Liver (tissue), 3 donors: ENCODE measurements around the gene CACNA2D1.

Experiments used
- EGR1 ChIP-seq, 2 donors: IDR thresholded peaks; 2 replicates each; pipeline ENCODE4 v1.6.1; 2016 to 2018; ENCODE audit warnings: antibody characterized with exemption in 2 of 2, low read depth in 2 of 2
- GABPA ChIP-seq, 2 donors: IDR thresholded peaks in 1 of 2; conservative IDR thresholded peaks in 1 of 2; 2 replicates each; pipeline ENCODE4 v1.6.1; 2016; ENCODE audit warnings: antibody characterized with exemption in 2 of 2, mild to moderate bottlenecking in 1 of 2, moderate library complexity in 1 of 2
- HNF4A ChIP-seq, 2 donors: conservative IDR thresholded peaks; 2 replicates each; pipeline ENCODE4 v1.6.1; 2016; ENCODE audit warnings: antibody characterized with exemption in 2 of 2, mild to moderate bottlenecking in 2 of 2
- JUND ChIP-seq, 2 donors: IDR thresholded peaks; 2 replicates each; pipeline ENCODE4 v1.6.1; 2016; ENCODE audit warnings: antibody characterized with exemption in 2 of 2
- RXRA ChIP-seq, 2 donors: IDR thresholded peaks; 2 replicates each; pipeline ENCODE4 v1.6.1; 2017 to 2018; ENCODE audit warnings: antibody characterized with exemption in 2 of 2, mild to moderate bottlenecking in 1 of 2
- TAF1 ChIP-seq: conservative IDR thresholded peaks from 2 replicates; pipeline ENCODE4 v1.6.1; 2016; ENCODE audit warnings: antibody characterized with exemption, mild to moderate bottlenecking
- TF ChIP-seq, protein P1 (sequence below): IDR thresholded peaks from 2 replicates; pipeline ENCODE4 v1.6.1; 2016; ENCODE audit warnings: antibody characterized with exemption
- TF ChIP-seq, protein P2 (sequence below): fragments of 150-350 bp; IDR thresholded peaks from 2 replicates; pipeline ENCODE4 v1.5.1; 2017; ENCODE audit warnings: improper control_type of control experiment, low read depth, low read length; ENCODE audit not compliant: missing input control
- TF ChIP-seq, protein P3 (sequence below): IDR thresholded peaks from 2 replicates; pipeline ENCODE4 v1.6.1; 2016; ENCODE audit warnings: antibody characterized with exemption
- donor health status: healthy.
- donor health status: healthy.

DNA sequence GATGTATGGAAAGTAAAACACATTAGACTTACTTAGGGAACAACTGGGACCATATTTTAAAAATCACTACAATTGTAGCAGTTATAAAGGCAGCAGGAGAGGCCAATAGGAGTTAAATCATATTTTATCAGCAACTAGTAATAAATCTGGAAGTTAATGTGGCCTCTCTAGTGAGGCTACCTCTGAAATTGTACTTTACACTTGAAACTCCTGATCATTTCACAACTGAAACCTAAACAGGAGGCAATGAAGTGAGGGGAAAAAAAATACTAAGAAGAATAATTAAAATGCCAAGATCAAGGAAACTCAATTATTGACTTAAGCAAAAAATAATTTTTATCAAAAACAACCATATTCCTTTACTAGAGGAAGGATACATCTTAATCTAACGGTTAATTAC is 408.1 kb downstream of the CACNA2D1 start:
- TF ChIP-seq, protein P1, sequence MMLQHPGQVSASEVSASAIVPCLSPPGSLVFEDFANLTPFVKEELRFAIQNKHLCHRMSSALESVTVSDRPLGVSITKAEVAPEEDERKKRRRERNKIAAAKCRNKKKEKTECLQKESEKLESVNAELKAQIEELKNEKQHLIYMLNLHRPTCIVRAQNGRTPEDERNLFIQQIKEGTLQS: no peak
- TF ChIP-seq, protein P2, sequence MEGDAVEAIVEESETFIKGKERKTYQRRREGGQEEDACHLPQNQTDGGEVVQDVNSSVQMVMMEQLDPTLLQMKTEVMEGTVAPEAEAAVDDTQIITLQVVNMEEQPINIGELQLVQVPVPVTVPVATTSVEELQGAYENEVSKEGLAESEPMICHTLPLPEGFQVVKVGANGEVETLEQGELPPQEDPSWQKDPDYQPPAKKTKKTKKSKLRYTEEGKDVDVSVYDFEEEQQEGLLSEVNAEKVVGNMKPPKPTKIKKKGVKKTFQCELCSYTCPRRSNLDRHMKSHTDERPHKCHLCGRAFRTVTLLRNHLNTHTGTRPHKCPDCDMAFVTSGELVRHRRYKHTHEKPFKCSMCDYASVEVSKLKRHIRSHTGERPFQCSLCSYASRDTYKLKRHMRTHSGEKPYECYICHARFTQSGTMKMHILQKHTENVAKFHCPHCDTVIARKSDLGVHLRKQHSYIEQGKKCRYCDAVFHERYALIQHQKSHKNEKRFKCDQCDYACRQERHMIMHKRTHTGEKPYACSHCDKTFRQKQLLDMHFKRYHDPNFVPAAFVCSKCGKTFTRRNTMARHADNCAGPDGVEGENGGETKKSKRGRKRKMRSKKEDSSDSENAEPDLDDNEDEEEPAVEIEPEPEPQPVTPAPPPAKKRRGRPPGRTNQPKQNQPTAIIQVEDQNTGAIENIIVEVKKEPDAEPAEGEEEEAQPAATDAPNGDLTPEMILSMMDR: no peak
- TF ChIP-seq EGR1 (IDR thresholded peaks at IDR 0.05; ENCODE audit: low read depth in 2 of 2) (no peak), GABPA (IDR thresholded peaks at IDR 0.05 in 1 of 2, conservative IDR thresholded peaks at IDR 0.05 in 1 of 2) (no peak), TAF1 (no peak), RXRA (IDR thresholded peaks at IDR 0.05) (no peak), JUND (IDR thresholded peaks at IDR 0.05) (no peak), HNF4A (conservative IDR thresholded peaks at IDR 0.05) (no peak)
- TF ChIP-seq, protein P3, sequence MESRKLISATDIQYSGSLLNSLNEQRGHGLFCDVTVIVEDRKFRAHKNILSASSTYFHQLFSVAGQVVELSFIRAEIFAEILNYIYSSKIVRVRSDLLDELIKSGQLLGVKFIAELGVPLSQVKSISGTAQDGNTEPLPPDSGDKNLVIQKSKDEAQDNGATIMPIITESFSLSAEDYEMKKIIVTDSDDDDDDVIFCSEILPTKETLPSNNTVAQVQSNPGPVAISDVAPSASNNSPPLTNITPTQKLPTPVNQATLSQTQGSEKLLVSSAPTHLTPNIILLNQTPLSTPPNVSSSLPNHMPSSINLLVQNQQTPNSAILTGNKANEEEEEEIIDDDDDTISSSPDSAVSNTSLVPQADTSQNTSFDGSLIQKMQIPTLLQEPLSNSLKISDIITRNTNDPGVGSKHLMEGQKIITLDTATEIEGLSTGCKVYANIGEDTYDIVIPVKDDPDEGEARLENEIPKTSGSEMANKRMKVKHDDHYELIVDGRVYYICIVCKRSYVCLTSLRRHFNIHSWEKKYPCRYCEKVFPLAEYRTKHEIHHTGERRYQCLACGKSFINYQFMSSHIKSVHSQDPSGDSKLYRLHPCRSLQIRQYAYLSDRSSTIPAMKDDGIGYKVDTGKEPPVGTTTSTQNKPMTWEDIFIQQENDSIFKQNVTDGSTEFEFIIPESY: no peak
